ENCODE results near the gene MEGF8. TPM values are rescaled to one million over a fixed set of nuclear protein-coding genes. Genes with fewer than 3 reads are reported as not detected.
A peak's percentile ranks its signal among the peaks of the same experiment; 100 is the strongest.

Gene MEGF8
- total RNA-seq, 4 donors from 2014 or later = 12.5 to 150 (median 35.7) TPM

DNA sequence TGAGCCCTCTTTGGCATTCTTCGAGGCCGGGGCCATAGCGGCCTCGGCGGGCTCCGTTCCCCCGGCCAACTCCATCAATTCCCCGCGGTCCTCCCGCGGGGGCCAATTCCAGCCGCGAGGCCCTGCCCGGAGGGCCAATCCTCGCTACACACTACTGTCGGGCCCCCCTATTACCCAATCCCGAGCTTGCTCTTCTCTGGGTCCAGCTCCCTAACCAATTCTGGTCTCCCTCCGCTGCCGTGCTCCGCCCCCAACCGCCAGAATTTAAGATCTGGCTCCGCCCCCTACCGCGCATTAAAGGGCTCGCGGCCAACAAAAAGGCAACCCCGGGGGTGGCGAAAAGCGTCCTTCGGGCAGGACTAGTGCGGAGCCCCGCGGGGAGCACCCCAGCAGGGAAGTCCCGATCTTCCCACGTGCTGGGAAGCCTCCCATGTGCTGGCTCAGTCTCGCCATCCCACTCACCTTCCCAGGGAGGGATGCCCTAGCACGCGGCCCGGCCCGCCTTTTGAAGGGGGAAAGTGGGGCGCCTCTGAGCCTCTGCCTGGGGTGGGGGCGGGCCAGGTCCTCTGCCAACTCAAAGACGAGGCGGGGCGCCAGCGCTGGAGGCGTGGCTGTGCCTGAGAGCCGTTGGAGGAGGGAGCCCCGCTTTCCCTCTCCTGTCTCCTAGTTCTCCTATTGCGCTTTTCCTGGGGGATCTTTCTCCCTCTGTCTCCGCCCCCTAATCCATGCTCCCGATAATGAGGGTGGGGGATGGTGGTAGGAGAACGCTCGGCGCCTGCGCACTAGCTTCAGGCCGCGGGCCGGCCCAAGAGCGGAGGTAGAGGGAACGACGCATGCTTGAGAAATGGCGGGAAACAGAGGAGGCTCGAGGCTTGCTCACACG is 98.3 kb downstream of the MEGF8 start:
- H3K4me3 ChIP-seq (replicated peaks in 1 of 3) = peak overlapping the region; percentile 13 to 43 (median 41)
- peak; percentile 71 to 74 for DNase-seq
- H3K36me3 ChIP-seq = no peaks in the 10 kb centered on the region
- peaks cover 8 to 13% of the 10 kb centered on the region in 2 donors for H3K4me1 ChIP-seq
- peak in 1 of 2 donors; percentile 45 for TF ChIP-seq POLR2A (IDR thresholded peaks at IDR 0.05)
- TF ChIP-seq, protein P1, sequence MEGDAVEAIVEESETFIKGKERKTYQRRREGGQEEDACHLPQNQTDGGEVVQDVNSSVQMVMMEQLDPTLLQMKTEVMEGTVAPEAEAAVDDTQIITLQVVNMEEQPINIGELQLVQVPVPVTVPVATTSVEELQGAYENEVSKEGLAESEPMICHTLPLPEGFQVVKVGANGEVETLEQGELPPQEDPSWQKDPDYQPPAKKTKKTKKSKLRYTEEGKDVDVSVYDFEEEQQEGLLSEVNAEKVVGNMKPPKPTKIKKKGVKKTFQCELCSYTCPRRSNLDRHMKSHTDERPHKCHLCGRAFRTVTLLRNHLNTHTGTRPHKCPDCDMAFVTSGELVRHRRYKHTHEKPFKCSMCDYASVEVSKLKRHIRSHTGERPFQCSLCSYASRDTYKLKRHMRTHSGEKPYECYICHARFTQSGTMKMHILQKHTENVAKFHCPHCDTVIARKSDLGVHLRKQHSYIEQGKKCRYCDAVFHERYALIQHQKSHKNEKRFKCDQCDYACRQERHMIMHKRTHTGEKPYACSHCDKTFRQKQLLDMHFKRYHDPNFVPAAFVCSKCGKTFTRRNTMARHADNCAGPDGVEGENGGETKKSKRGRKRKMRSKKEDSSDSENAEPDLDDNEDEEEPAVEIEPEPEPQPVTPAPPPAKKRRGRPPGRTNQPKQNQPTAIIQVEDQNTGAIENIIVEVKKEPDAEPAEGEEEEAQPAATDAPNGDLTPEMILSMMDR (IDR thresholded peaks at IDR 0.05) = no peak
- WGBS, 2 donors = 3% methylated on average over 38 to 53 of the region's 65 CpGs
- no peaks in the 10 kb centered on the region for H3K27me3 ChIP-seq
- intact Hi-C loops (cut with DNase I) = no loop called here
- H3K27ac ChIP-seq = peak overlapping the region in 2 of 3 donors; percentile 57 to 69
- H3K9me3 ChIP-seq = no peaks in the 10 kb centered on the region

DNA sequence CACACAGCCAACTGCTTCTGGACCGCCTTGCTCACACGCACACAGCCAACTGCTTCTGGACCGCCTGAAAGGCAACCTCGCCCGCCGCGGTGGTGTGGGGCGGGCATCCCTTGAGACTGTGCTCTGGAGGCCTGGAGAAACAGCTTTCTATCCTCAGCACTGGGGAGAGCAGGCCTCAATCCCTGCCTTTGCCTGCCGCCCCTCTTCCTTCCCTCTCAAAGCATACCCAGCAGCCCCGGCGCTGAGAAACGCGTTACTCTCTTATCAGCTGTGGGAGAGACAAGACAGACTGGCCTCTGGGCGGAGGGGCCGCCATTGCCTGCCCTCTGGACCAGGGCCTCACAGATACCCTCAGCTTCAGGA is 98.9 kb downstream of the MEGF8 start:
- H3K4me3 ChIP-seq (replicated peaks in 1 of 3) = peak overlapping the region in 1 of 3 donors; percentile 43
- H3K4me1 ChIP-seq = peaks cover 8 to 13% of the 10 kb centered on the region in 2 donors
- no peaks in the 10 kb centered on the region for H3K9me3 ChIP-seq
- H3K27ac ChIP-seq = peak overlapping the region in 1 of 3 donors; percentile 69
- H3K27me3 ChIP-seq = no peaks in the 10 kb centered on the region
- no peaks in the 10 kb centered on the region for H3K36me3 ChIP-seq
- TF ChIP-seq, protein P1 (IDR thresholded peaks at IDR 0.05) = no peak
- TF ChIP-seq POLR2A (IDR thresholded peaks at IDR 0.05) = no peak
- intact Hi-C loops (cut with DNase I) = no loop called here
- DNase-seq = no peak
- WGBS, 2 donors = 54 to 76% methylated on average over 10 to 11 of the region's 15 CpGs

DNA sequence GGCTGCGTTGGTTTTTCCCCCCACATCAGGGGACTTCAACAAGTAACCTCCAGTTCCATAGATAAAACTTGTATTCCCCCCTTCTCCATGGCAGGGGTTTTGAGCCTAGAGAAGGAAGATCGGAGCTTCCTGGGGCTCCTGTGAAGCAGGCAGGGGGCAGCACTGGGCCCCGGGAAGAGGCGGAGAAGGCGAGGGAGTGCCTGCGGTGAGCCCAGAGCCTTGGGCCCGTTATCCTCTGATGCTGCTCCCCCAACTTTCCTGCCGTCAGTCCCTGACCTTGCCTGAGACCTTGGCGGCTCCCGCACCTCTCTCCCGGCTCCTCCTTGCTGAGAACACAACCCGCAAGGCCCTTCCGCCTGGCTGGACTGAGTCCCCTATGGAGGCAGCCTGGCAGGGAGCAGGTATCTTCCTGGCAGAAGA is 99.3 kb downstream of the MEGF8 start:
- no peak overlapping the region for H3K27ac ChIP-seq
- no peaks in the 10 kb centered on the region for H3K27me3 ChIP-seq
- H3K36me3 ChIP-seq = no peaks in the 10 kb centered on the region
- peaks cover 8 to 13% of the 10 kb centered on the region in 2 donors for H3K4me1 ChIP-seq
- intact Hi-C loops (cut with DNase I) = no loop called here
- no peaks in the 10 kb centered on the region for H3K9me3 ChIP-seq
- DNase-seq = no peak
- TF ChIP-seq, protein P1 (IDR thresholded peaks at IDR 0.05) = no peak
- TF ChIP-seq POLR2A (IDR thresholded peaks at IDR 0.05) = no peak
- H3K4me3 ChIP-seq (replicated peaks in 1 of 3) = no peak overlapping the region
- 55 to 64% methylated on average over 12 to 13 of the region's 13 CpGs for WGBS, 2 donors

DNA sequence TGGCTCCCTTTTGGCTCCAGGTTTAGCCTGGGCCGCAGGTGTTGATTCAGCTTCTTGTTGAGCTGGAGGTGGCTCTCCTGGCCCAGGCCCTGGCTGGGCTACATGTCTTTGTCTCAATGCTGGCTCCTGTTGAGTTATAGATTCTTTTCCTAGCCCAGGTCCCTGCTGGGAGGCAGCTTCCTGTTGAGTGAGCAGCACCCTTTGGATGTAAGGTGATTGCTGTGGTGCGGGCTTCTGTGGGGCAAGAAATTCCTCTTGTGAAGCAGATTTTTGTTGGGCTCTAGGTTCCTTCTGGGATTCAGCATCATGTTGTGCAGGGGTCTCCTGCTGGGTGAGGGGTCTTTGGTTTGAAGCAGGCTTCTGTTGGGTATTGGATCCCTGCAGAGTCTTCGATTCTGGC is 101.2 kb downstream of the MEGF8 start:
- H3K27ac ChIP-seq = no peak overlapping the region
- intact Hi-C loops (cut with DNase I) = no loop called here
- TF ChIP-seq POLR2A (IDR thresholded peaks at IDR 0.05) = no peak
- TF ChIP-seq, protein P1 (IDR thresholded peaks at IDR 0.05) = no peak
- WGBS, 2 donors = 95 to 96% methylated on average over 2 to 3 of the region's 3 CpGs
- no peak for DNase-seq
- peaks cover 8 to 13% of the 10 kb centered on the region in 2 donors for H3K4me1 ChIP-seq
- H3K27me3 ChIP-seq = no peaks in the 10 kb centered on the region
- no peaks in the 10 kb centered on the region for H3K36me3 ChIP-seq
- H3K9me3 ChIP-seq = no peaks in the 10 kb centered on the region
- H3K4me3 ChIP-seq (replicated peaks in 1 of 3) = no peak overlapping the region

DNA sequence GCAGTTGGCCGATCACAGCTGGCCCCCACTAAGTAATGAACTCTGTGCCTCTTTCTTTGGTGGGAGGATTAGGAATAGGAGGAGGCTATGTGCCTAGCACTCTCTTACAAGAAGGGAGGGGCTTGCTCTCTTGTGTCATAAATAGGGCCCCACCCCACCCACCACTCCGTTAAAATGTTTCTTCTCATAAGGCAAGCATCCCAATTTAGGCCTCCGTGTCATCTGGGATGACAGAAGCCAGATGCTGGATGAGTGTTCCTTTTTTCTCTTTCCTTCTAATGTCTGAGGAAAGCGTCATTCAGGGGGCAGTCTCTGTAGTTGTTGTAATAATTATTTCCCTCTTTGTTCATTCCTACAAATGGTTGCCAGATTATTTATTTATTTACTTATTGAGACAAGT is 101.9 kb downstream of the MEGF8 start, which contains the start of gene LIPE:
TSS of gene LIPE (minus strand) at position 76 of the 400 bp plus-strand sequence. CDS start 239 bp downstream, outside the sequence.
- intact Hi-C loops (cut with DNase I) = no loop called here
- DNase-seq = no peak
- WGBS, 2 donors = 83 to 84% methylated on average over 4 of the region's 4 CpGs
- Histone ChIP-seq H3K36me3 (no peaks in the 10 kb centered on the region), H3K27ac (no peak within 1 kb of the TSS), H3K9me3 (no peaks in the 10 kb centered on the region), H3K4me3 (replicated peaks in 1 of 3) (no peak within 1 kb of the TSS), H3K27me3 (no peaks in the 10 kb centered on the region), H3K4me1 (peaks cover 8 to 13% of the 10 kb centered on the region in 2 donors)
- TF ChIP-seq, protein P1 (IDR thresholded peaks at IDR 0.05) = no peak
- TF ChIP-seq POLR2A (IDR thresholded peaks at IDR 0.05) = no peak
